HG03442 (cell line): Measurements from ENCODE around the gene CENPL.
"Not testable (repeated sequence)": the region's sequence is repeated elsewhere in the genome, so short reads cannot be mapped to it uniquely, and the experiment has no call there.

Source experiments
- ATAC-seq: cut with Tn5 transposase; IDR thresholded peaks from one replicate; pipeline ENCODE4 v1.9.1; 2021; ENCODE audit warnings: mild to moderate bottlenecking, moderate library complexity; ENCODE audit not compliant: unreplicated experiment

Gene CENPL

GRCh38 chr1:173859547-173859946 lies 34.9 kb upstream of the CENPL start:
- not testable (repeated sequence) for ATAC-seq

GRCh38 chr1:173857363-173857917 lies 32.8 kb upstream of the CENPL start:
- ATAC-seq, result no peak

GRCh38 chr1:173856903-173857302 lies 32.2 kb upstream of the CENPL start:
- ATAC-seq, result no peak

- ATAC-seq, result no peak
Observed at GRCh38 chr1:173856014-173856413, 31.3 kb upstream of the CENPL start.

GRCh38 chr1:173853074-173853473 lies 28.4 kb upstream of the CENPL start:
- ATAC-seq, result no peak

- ATAC-seq, result no peak
Observed at GRCh38 chr1:173852105-173852504, 27.4 kb upstream of the CENPL start.

- no peak for ATAC-seq
Observed at GRCh38 chr1:173832748-173833147, 8.1 kb upstream of the CENPL start.

GRCh38 chr1:173827611-173828010 lies 2.9 kb upstream of the CENPL start:
- no peak for ATAC-seq

GRCh38 chr1:173823781-173824314 lies 835 bp downstream of the CENPL start:
- peak; percentile 40 for ATAC-seq

GRCh38 chr1:173821680-173822079 lies 3.0 kb downstream of the CENPL start:
- no peak for ATAC-seq

- ATAC-seq, result no peak
Observed at GRCh38 chr1:173818459-173818858, 6.2 kb downstream of the CENPL start.

GRCh38 chr1:173813654-173814053 lies 11.0 kb downstream of the CENPL start:
- ATAC-seq, result not testable (repeated sequence)

GRCh38 chr1:173802961-173803360 lies 21.7 kb downstream of the CENPL start:
- no peak for ATAC-seq

GRCh38 chr1:173799995-173800394 lies 24.7 kb downstream of the CENPL start:
- ATAC-seq, result not testable (repeated sequence)

- no peak for ATAC-seq
Observed at GRCh38 chr1:173798078-173798477, 26.6 kb downstream of the CENPL start.

GRCh38 chr1:173789841-173790240 lies 34.8 kb downstream of the CENPL start:
- no peak for ATAC-seq

GRCh38 chr1:173784997-173785396 lies 39.7 kb downstream of the CENPL start:
- ATAC-seq, result no peak

GRCh38 chr1:173779936-173780335 lies 44.7 kb downstream of the CENPL start:
- no peak for ATAC-seq

- no peak for ATAC-seq
Observed at GRCh38 chr1:173775578-173776226, 49.0 kb downstream of the CENPL start.

- no peak for ATAC-seq
Observed at GRCh38 chr1:173771560-173771959, 53.1 kb downstream of the CENPL start.

GRCh38 chr1:173770330-173770729 lies 54.4 kb downstream of the CENPL start:
- not testable (repeated sequence) for ATAC-seq

GRCh38 chr1:173768827-173769226 lies 55.9 kb downstream of the CENPL start:
- ATAC-seq, result no peak

- ATAC-seq, result no peak
Observed at GRCh38 chr1:173768206-173768605, 56.5 kb downstream of the CENPL start.
